ENCODE measurements around the gene UBAP1L. TPM values are rescaled to one million over a fixed set of nuclear protein-coding genes. Genes with fewer than 3 reads are reported as not detected.

UBAP1L gene
- total RNA-seq, 6 experiments from 2014 or later, result 0.43 to 1.4 (median 0.64) TPM

DNA sequence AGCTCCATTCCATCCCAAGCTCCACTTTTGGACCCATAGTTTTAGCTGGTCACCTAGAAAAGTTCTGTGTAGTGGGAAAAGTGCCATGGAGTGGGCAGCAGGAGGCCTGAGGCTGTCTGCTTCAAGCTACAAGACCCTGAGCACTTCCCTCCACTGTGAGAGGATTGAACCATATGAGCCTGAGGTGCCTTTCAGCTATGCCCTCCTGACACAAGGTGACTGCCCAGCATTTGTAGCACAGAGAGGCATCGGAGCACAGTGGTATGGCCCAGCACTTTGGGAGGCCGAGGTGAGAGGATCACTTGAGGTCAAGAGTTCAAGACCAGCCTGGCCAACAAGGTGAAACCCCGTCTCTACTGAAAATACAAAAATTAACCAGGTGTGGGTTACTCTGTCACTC lies 42.4 kb downstream of the UBAP1L start:
- TF ChIP-seq, protein P1, sequence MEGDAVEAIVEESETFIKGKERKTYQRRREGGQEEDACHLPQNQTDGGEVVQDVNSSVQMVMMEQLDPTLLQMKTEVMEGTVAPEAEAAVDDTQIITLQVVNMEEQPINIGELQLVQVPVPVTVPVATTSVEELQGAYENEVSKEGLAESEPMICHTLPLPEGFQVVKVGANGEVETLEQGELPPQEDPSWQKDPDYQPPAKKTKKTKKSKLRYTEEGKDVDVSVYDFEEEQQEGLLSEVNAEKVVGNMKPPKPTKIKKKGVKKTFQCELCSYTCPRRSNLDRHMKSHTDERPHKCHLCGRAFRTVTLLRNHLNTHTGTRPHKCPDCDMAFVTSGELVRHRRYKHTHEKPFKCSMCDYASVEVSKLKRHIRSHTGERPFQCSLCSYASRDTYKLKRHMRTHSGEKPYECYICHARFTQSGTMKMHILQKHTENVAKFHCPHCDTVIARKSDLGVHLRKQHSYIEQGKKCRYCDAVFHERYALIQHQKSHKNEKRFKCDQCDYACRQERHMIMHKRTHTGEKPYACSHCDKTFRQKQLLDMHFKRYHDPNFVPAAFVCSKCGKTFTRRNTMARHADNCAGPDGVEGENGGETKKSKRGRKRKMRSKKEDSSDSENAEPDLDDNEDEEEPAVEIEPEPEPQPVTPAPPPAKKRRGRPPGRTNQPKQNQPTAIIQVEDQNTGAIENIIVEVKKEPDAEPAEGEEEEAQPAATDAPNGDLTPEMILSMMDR (IDR thresholded peaks at IDR 0.05), result no peak
- Mint-ChIP-seq H3K27ac (no peak overlapping the region), H3K4me3 (no peak overlapping the region), H3K4me1 (ENCODE audit: low read depth) (peaks cover 25% of the 10 kb centered on the region), H3K27me3 (ENCODE audit: insufficient read depth) (no peaks in the 10 kb centered on the region; the same call in 1 of the 2 replicates), H3K9me3 (no peaks in the 10 kb centered on the region), H3K36me3 (ENCODE audit: low read depth) (no peaks in the 10 kb centered on the region)
- no peak for DNase-seq

DNA sequence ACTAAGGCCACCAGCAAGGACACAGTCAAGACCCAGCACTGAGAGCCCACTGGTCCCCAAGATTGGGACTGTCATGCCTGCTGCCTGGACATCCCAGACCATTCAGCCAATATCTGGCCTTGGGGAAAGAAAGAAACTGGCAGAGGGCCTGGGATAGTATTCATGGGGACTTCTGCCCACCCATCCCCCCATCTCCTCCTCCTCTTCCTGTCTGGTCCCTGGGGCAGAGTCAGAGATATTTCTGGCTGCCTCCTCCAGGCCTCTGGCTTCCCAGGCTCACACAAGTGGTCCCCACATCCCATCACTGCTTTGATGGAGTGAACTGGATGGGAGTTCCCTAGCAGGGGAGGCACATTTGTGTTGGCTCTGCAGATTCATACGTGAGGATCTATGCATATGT lies 43.0 kb downstream of the UBAP1L start:
- Mint-ChIP-seq H3K9me3 (no peaks in the 10 kb centered on the region), H3K4me3 (no peak overlapping the region), H3K27me3 (ENCODE audit: insufficient read depth) (peaks cover 3% of the 10 kb centered on the region), H3K4me1 (ENCODE audit: low read depth) (peaks cover 25% of the 10 kb centered on the region), H3K27ac (no peak overlapping the region), H3K36me3 (ENCODE audit: low read depth) (no peaks in the 10 kb centered on the region)
- TF ChIP-seq, protein P1 (IDR thresholded peaks at IDR 0.05), result no peak
- no peak for DNase-seq

DNA sequence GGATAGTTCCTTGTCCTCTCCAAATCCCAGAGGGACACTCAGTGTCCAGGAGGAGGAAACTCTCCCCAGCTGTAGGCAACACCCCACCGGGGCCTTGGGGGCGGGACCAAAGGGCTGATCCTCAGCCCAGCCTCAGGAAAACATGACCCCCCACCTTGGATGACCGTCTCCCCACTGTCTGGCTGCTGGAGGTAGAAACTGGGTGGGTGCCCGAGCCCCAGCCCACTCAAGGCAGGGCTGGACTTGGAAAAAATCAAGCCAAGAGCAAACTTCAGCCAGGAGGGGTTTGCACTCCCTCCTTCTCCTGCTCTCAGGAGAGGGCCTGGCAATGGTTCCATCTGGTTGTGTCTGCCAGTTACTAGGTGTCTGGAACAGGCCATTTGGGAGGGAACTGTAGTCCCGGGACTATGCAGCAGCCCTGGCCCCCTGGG lies 43.6 kb downstream of the UBAP1L start:
- H3K36me3 Mint-ChIP-seq (ENCODE audit: low read depth), result no peaks in the 10 kb centered on the region
- no peak overlapping the region for H3K4me3 Mint-ChIP-seq
- H3K27me3 Mint-ChIP-seq (ENCODE audit: insufficient read depth), result peaks cover 5% of the 10 kb centered on the region
- H3K9me3 Mint-ChIP-seq, result no peaks in the 10 kb centered on the region
- peaks cover 25% of the 10 kb centered on the region for H3K4me1 Mint-ChIP-seq (ENCODE audit: low read depth)
- DNase-seq, result no peak
- TF ChIP-seq, protein P1 (IDR thresholded peaks at IDR 0.05), result no peak
- H3K27ac Mint-ChIP-seq, result no peak overlapping the region

DNA sequence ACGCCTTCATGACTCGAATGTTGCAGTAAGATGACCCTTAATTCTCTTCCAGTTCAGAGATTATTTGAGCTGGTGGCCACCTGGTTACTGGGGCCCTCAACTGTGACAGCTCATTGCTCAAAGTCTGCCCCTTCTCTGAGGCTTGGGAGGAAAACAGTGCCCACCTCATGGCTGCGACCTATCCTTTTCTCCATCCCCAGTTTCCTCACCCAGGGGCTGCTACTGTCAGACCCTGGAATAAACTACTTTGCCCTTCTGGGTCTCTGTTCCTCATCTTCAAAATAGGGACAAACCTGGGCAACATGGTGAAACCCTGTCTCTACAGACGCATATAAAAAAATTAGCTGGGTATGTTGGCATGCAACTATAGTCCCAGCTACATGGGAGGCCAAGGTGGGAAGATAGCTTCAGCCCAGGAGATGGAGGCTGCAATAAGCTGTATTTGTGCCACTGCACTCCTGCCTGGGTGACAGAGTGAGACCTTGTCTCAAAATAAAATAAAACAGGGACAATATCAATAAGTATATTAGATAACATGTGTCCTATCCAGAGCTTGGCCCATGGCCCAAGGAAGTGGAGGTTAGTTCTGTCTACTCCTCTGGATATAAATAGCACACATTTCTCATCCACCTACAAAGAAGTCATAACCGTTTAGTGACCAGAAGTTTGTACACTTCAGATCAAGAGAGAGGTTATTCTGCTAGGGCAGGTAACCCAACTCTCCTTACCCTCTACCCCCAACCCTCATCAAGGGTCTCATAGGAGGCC lies 45.0 kb downstream of the UBAP1L start:
- DNase-seq, result no peak
- Mint-ChIP-seq H3K27me3 (ENCODE audit: insufficient read depth) (peaks cover 15% of the 10 kb centered on the region), H3K36me3 (ENCODE audit: low read depth) (no peaks in the 10 kb centered on the region), H3K9me3 (no peaks in the 10 kb centered on the region), H3K27ac (no peak overlapping the region; the same call in 1 of the 2 replicates), H3K4me1 (ENCODE audit: low read depth) (peaks cover 25% of the 10 kb centered on the region), H3K4me3 (no peak overlapping the region)
- TF ChIP-seq, protein P1 (IDR thresholded peaks at IDR 0.05), result no peak

DNA sequence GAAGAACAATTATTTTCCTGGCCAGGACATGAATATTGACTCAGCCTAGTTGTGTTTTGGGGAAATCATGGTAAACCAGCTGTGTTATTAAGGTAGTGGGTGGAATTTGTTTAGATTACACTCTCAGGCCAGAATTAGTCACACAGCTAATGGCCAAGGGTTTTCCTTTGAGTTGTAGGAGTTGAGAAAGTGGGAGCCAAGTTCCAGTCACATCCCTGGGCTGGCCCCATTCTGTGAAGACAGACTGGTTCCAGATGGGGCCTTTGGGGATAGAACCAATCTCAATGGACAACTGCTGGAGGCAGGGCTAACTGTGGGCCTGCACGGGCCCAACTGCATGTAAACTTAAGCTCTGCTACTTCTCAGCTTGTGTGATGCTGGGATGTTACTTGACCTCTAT lies 45.8 kb downstream of the UBAP1L start:
- DNase-seq, result peak; percentile 68
- Mint-ChIP-seq H3K27me3 (ENCODE audit: insufficient read depth) (peaks cover 20% of the 10 kb centered on the region), H3K4me1 (ENCODE audit: low read depth) (peaks cover 25% of the 10 kb centered on the region), H3K4me3 (no peak overlapping the region), H3K27ac (no peak overlapping the region; the same call in 1 of the 2 replicates), H3K36me3 (ENCODE audit: low read depth) (no peaks in the 10 kb centered on the region), H3K9me3 (no peaks in the 10 kb centered on the region)
- TF ChIP-seq, protein P1 (IDR thresholded peaks at IDR 0.05), result no peak
